ENCODE measurements around the gene ULBP2. TPM values are rescaled to one million over a fixed set of nuclear protein-coding genes. Genes with fewer than 3 reads are reported as not detected.
A peak's percentile ranks its signal among the peaks of the same experiment; 100 is the strongest.
"Not testable (repeated sequence)": the region's sequence is repeated elsewhere in the genome, so short reads cannot be mapped to it uniquely, and the experiment has no call there.

Gene ULBP2
- total RNA-seq, 1 experiment from 2014 or later: 0.56 TPM

DNA sequence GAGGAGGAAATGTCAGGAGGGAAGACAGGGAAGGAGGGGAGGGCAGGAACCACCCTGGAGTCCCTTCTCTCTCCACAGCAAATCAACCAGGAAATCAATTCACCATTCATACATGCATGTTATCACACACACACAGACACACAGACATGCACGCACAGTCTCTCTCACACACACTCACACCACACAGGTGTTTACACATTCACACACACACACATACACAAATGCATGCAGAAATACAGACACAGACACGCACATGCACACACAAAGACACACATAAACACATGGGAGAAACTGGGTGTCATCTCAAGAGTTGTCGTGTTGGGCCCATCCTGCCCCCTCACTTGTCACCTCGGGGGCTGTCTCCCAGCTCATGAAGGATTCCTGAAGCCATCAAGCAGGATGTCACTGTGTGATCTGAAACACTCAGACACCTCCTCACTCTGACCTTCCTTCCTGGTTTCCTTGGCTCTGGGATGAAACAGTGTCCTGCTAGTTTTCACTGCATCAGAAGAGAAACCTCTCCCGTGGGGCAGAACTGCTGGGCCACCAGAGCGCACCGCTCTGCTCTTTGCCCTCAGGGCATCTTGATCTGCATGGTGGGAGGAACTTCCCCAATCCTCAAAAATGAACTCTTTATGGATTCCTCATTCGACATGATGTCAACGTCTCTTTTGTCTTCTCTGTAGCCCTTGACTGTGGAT is 28.1 kb upstream of the ULBP2 start:
- Histone ChIP-seq H3K27me3 (ENCODE audit: low read length) (no peaks in the 10 kb centered on the region), H3K27ac (ENCODE audit: low read length) (no peak overlapping the region), H3K4me3 (ENCODE audit: low read length) (no peak overlapping the region), H3K4me1 (ENCODE audit: low read length) (no peaks in the 10 kb centered on the region), H3K36me3 (ENCODE audit: insufficient read depth, low read length) (no peaks in the 10 kb centered on the region), H4K20me1 (ENCODE audit: insufficient read depth, low read depth, low read length) (no peaks in the 10 kb centered on the region), H3K9me2 (replicated peaks; ENCODE audit: insufficient read depth, low read length) (no peaks in the 10 kb centered on the region), H2AFZ (ENCODE audit: low read length) (no peak overlapping the region), H3K9me3 (ENCODE audit: low read length) (no peaks in the 10 kb centered on the region), H3K79me2 (ENCODE audit: low read length) (no peaks in the 10 kb centered on the region), H3K9ac (ENCODE audit: low read length) (no peak overlapping the region), H3K4me2 (ENCODE audit: low read depth, low read length, poor library complexity, severe bottlenecking) (no peak overlapping the region)
- no peak for DNase-seq

DNA sequence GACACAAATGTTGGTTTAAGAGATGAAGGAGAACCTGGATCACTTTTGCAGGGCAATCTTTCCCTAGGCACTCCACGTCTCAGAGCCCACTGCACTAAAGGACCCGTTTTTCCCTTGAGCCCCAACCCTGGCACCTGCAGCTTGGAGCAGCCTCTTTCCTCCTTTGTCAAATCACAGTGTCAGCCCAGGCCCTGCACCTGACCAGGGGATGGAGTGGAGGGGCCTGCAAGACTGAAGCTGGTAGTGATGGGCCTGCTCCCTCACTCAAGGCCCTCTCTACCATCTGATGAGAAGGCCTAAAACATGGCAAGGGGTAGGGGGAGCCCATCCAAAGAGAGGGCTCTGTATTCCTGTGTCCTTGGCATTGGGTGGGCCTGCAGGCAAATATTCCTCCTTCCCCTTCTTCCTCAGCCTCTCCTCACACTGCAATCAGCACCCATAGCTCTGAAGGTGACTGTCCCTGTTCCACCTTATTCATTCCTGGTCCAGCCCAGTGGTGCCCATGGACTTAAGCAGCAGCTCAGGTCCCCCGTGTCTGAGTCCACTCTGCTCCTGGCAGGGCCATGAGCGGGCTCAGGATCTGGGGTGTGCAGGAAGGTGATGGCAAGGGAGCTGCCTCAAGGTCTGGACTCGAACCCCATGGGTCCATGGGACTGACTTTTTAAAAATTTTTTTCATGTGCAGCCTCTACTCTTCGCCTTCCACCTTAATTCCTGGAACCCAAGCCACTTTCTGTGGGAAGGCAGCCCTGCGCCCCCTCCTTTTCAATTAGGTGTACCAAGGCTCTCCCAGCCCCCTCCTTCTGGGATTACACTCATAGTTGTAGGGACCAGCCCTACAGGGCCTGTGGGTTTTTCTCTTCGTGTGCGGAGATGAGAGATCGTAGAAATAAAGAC is 25.6 kb upstream of the ULBP2 start:
- H3K4me2 ChIP-seq (ENCODE audit: low read depth, low read length, poor library complexity, severe bottlenecking): no peak overlapping the region
- H3K27me3 ChIP-seq (ENCODE audit: low read length): no peaks in the 10 kb centered on the region
- no peak overlapping the region for H3K27ac ChIP-seq (ENCODE audit: low read length)
- H3K9me2 ChIP-seq (replicated peaks; ENCODE audit: insufficient read depth, low read length): no peaks in the 10 kb centered on the region
- H3K79me2 ChIP-seq (ENCODE audit: low read length): no peaks in the 10 kb centered on the region
- no peaks in the 10 kb centered on the region for H3K9me3 ChIP-seq (ENCODE audit: low read length)
- H3K9ac ChIP-seq (ENCODE audit: low read length): no peak overlapping the region
- no peak for DNase-seq
- no peak overlapping the region for H3K4me3 ChIP-seq (ENCODE audit: low read length)
- H2AFZ ChIP-seq (ENCODE audit: low read length): no peak overlapping the region
- no peaks in the 10 kb centered on the region for H4K20me1 ChIP-seq (ENCODE audit: insufficient read depth, low read depth, low read length)
- no peaks in the 10 kb centered on the region for H3K4me1 ChIP-seq (ENCODE audit: low read length)
- no peaks in the 10 kb centered on the region for H3K36me3 ChIP-seq (ENCODE audit: insufficient read depth, low read length)

DNA sequence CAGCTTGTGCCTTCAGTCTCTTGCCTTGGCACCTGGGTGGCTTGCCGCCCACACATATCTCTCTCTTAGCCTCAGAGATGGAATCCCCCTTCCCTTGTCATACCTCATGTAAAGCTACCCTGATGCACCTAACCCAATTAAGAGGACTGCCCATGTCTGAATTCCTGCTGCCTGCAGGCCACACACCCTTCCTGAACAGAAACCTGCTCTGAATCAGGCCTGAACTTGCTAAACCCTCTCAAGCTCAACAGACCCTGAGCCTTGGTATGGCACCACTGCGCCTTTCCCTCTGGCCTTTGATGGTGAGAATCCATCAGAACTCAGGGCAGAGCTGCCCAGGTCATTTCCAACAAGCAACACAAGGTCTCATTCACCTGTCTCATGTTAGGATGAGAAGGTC is 24.1 kb upstream of the ULBP2 start:
- Histone ChIP-seq H3K9me2 (replicated peaks; ENCODE audit: insufficient read depth, low read length) (no peaks in the 10 kb centered on the region), H3K4me1 (ENCODE audit: low read length) (peaks cover 2% of the 10 kb centered on the region; the same call in 1 of the 2 replicates), H3K36me3 (ENCODE audit: insufficient read depth, low read length) (no peaks in the 10 kb centered on the region), H3K9ac (ENCODE audit: low read length) (no peak overlapping the region), H3K4me3 (ENCODE audit: low read length) (no peak overlapping the region), H3K9me3 (ENCODE audit: low read length) (no peaks in the 10 kb centered on the region), H3K4me2 (ENCODE audit: low read depth, low read length, poor library complexity, severe bottlenecking) (no peak overlapping the region), H3K27ac (ENCODE audit: low read length) (no peak overlapping the region), H3K27me3 (ENCODE audit: low read length) (no peaks in the 10 kb centered on the region), H2AFZ (ENCODE audit: low read length) (no peak overlapping the region), H3K79me2 (ENCODE audit: low read length) (no peaks in the 10 kb centered on the region), H4K20me1 (ENCODE audit: insufficient read depth, low read depth, low read length) (no peaks in the 10 kb centered on the region)
- DNase-seq: no peak

DNA sequence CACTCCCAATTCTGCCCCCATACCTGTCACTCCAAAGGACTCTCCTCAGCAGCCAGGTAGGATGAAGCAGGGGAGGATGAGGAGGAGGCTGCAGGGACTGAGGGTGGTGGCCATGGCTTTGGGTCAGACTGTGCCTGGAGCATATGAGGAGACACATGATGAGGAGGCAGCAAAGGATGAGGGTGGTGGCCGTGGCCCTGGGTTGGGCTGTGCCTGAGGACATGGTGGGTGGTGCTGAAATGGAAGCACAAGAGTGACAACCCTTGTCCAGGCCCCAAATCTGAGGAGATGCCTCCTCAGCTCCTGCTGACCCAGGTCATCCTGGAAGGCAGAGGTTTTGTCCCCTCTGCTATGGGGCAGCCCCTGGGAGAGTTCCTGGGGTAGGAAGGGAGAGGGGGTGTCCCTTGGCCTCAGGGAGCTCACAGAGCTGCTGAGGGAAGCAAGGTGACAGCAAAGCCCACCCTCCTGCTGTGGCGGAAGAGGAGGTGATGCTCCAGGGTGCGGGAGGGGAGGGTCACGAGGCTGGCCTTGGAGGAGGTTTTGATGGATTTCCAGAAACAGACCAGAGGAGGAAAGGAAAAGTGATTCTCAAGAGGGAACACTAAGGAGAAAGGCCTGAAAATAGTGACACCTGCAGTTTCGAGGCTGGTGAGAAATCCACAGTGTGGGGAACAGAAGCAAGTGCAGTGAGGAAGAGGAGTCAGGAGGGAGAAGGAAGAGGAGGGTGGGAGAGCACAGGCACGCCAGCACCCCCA is 23.5 kb upstream of the ULBP2 start:
- no peaks in the 10 kb centered on the region for H3K79me2 ChIP-seq (ENCODE audit: low read length)
- no peaks in the 10 kb centered on the region for H3K36me3 ChIP-seq (ENCODE audit: insufficient read depth, low read length)
- no peak overlapping the region for H3K9ac ChIP-seq (ENCODE audit: low read length)
- 0 out of 2 replicates have a peak, but pooled peaks cover 2% of the 10 kb centered on the region for H4K20me1 ChIP-seq (ENCODE audit: insufficient read depth, low read depth, low read length)
- no peak overlapping the region for H3K4me3 ChIP-seq (ENCODE audit: low read length)
- H3K9me2 ChIP-seq (replicated peaks; ENCODE audit: insufficient read depth, low read length): no peaks in the 10 kb centered on the region
- no peak overlapping the region for H3K27ac ChIP-seq (ENCODE audit: low read length)
- H3K4me2 ChIP-seq (ENCODE audit: low read depth, low read length, poor library complexity, severe bottlenecking): no peak overlapping the region
- no peak for DNase-seq
- H3K9me3 ChIP-seq (ENCODE audit: low read length): no peaks in the 10 kb centered on the region
- H3K4me1 ChIP-seq (ENCODE audit: low read length): peaks cover 7% of the 10 kb centered on the region
- no peaks in the 10 kb centered on the region for H3K27me3 ChIP-seq (ENCODE audit: low read length)
- no peak overlapping the region for H2AFZ ChIP-seq (ENCODE audit: low read length)

- H3K36me3 ChIP-seq (ENCODE audit: insufficient read depth, low read length); H3K9me2 ChIP-seq (replicated peaks; ENCODE audit: insufficient read depth, low read length); H3K4me3 ChIP-seq (ENCODE audit: low read length); H3K27ac ChIP-seq (ENCODE audit: low read length); H3K27me3 ChIP-seq (ENCODE audit: low read length); H2AFZ ChIP-seq (ENCODE audit: low read length); H4K20me1 ChIP-seq (ENCODE audit: insufficient read depth, low read depth, low read length); H3K79me2 ChIP-seq (ENCODE audit: low read length); DNase-seq; H3K9me3 ChIP-seq (ENCODE audit: low read length); H3K9ac ChIP-seq (ENCODE audit: low read length); H3K4me1 ChIP-seq (ENCODE audit: low read length); H3K4me2 ChIP-seq (ENCODE audit: low read depth, low read length, poor library complexity, severe bottlenecking): not testable (repeated sequence)
These were observed 22.5 kb upstream of the ULBP2 start for GRCh38 chr6:149919126-149919833.

GRCh38 chr6:149919834-149920225 is 22.0 kb upstream of the ULBP2 start:
- no peak overlapping the region for H3K27ac ChIP-seq (ENCODE audit: low read length)
- H3K4me3 ChIP-seq (ENCODE audit: low read length): no peak overlapping the region
- H3K36me3 ChIP-seq (ENCODE audit: insufficient read depth, low read length): no peaks in the 10 kb centered on the region
- H3K9ac ChIP-seq (ENCODE audit: low read length): no peak overlapping the region
- H3K79me2 ChIP-seq (ENCODE audit: low read length): no peaks in the 10 kb centered on the region
- peaks cover 8% of the 10 kb centered on the region for H3K4me1 ChIP-seq (ENCODE audit: low read length)
- no peak overlapping the region for H3K4me2 ChIP-seq (ENCODE audit: low read depth, low read length, poor library complexity, severe bottlenecking)
- H2AFZ ChIP-seq (ENCODE audit: low read length): no peak overlapping the region
- no peaks in the 10 kb centered on the region for H3K9me3 ChIP-seq (ENCODE audit: low read length)
- H3K9me2 ChIP-seq (replicated peaks; ENCODE audit: insufficient read depth, low read length): no peaks in the 10 kb centered on the region
- H4K20me1 ChIP-seq (ENCODE audit: insufficient read depth, low read depth, low read length): 0 out of 2 replicates have a peak, but pooled peaks cover 2% of the 10 kb centered on the region
- no peaks in the 10 kb centered on the region for H3K27me3 ChIP-seq (ENCODE audit: low read length)
- no peak for DNase-seq

- H3K79me2 ChIP-seq (ENCODE audit: low read length): no peaks in the 10 kb centered on the region
- H3K9me3 ChIP-seq (ENCODE audit: low read length): no peaks in the 10 kb centered on the region
- H3K27me3 ChIP-seq (ENCODE audit: low read length): no peaks in the 10 kb centered on the region
- no peaks in the 10 kb centered on the region for H3K9me2 ChIP-seq (replicated peaks; ENCODE audit: insufficient read depth, low read length)
- no peak overlapping the region for H3K9ac ChIP-seq (ENCODE audit: low read length)
- DNase-seq: peak; percentile 35
- H3K4me2 ChIP-seq (ENCODE audit: low read depth, low read length, poor library complexity, severe bottlenecking): no peak overlapping the region
- H2AFZ ChIP-seq (ENCODE audit: low read length): no peak overlapping the region
- H3K27ac ChIP-seq (ENCODE audit: low read length): no peak overlapping the region
- H3K4me3 ChIP-seq (ENCODE audit: low read length): no peak overlapping the region
- H3K36me3 ChIP-seq (ENCODE audit: insufficient read depth, low read length): no peaks in the 10 kb centered on the region
- 0 out of 2 replicates have a peak, but pooled peaks cover 2% of the 10 kb centered on the region for H4K20me1 ChIP-seq (ENCODE audit: insufficient read depth, low read depth, low read length)
- H3K4me1 ChIP-seq (ENCODE audit: low read length): peaks cover 13% of the 10 kb centered on the region
These were observed 20.5 kb upstream of the ULBP2 start for GRCh38 chr6:149921361-149921760.

Measured in Karpas-422 (cell line).